GM19035 (cell line): ENCODE data around the gene GRIA3.
A peak's percentile ranks its signal among the peaks of the same experiment; 100 is the strongest.
"Not testable (repeated sequence)": the region's sequence is repeated elsewhere in the genome, so short reads cannot be mapped to it uniquely, and the experiment has no call there.

Experiments
- ATAC-seq: cut with Tn5 transposase; IDR thresholded peaks from one replicate; pipeline ENCODE4 v1.9.1; 2021; ENCODE audit not compliant: unreplicated experiment

The GRIA3 gene

DNA sequence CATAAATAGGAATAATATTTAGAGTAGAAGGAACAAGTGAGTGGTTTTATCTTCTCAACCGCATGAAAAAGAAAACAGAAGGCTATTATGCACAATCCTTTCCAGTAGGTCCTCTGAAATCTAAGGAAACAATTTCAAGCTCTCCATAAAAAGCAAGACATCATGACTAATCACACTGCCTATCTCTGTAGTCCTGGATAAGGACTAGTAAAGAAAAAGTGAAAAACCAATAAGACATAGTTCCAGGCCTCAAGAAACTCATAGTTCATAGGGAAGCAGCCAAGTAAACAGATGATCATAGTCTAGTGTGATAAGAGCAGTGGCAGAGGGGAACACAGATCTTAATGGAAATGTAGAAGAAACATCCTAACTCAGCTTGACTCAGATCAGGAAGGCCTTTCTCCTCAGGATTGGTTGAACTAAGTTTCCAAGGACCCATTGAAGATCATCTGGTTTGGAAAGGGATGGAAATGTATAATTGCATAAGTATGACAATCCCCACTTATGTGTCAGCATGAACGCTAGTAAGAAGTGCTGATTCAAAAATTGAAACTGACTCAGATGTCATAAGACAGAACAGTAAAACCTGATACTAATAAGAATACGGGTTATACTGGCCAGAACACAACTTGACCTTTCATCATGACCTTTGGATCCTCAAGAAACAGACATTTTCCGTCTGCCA, 155.3 kb downstream of the GRIA3 start:
- ATAC-seq: peak; percentile 78

GRCh38 chrX:123340696-123341095, 156.6 kb downstream of the GRIA3 start:
- ATAC-seq: no peak

GRCh38 chrX:123348468-123348867, 164.4 kb downstream of the GRIA3 start:
- ATAC-seq: no peak

DNA sequence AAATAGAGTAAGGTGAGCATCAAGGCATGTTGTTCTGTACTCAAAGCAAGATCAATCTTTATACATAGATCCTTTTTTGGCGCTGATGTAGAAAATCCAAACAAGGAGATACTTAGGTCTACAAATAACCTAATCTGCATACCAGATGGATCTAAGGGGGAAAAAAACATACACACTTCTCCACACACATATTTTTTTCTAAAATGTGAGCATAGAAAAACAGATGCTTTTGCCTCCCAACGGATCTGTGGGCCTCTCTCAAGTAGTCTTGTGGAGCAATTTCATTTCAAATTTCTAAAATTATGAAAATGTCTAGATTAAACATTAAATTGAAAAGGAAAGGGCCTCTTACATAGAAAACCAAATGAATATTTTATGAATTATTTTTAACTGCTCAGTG, 166.1 kb downstream of the GRIA3 start:
- no peak for ATAC-seq

DNA sequence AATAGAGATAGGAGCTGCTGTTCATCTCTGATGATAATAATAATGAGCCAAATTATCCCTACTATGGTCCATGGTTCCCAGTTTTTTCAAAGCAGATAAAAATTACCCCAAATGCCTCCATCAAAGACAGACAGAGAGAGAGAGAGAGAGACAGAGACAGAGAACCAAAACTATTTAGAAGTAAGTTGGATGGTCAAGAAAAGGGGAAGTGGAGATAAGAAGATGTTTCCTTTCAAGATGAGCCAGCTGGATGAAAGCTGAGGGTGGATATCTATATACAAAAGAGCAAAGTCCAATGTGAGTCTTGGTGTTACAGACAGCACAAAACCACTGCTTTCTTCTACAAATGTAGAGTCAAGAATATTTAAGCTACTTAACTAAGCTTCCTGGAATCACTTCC, 173.9 kb downstream of the GRIA3 start:
- peak; percentile 94 for ATAC-seq

GRCh38 chrX:123358457-123358856, 174.4 kb downstream of the GRIA3 start:
- ATAC-seq: no peak

- no peak for ATAC-seq
Observed at GRCh38 chrX:123361371-123361770, 177.3 kb downstream of the GRIA3 start.

GRCh38 chrX:123386196-123386595, 202.1 kb downstream of the GRIA3 start:
- not testable (repeated sequence) for ATAC-seq

DNA sequence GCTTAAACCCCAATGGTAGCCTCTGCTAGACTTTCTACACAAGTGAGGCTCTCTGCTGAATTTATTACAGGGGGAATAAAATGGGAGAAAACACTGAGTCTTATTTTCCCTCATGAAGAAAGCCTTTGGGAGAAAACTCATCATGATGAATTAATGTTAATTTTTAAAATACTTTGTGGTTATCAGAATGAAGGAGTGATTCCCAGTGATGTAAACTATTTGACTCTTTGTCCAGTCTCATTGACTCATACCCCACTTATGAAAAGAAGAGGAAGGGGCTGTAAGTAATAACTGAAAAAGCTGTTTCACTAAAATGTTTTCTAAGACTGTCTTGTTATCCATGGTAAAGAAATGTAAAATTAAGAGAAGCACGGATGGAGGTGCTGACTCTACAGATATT, 208.8 kb downstream of the GRIA3 start:
- no peak for ATAC-seq

DNA sequence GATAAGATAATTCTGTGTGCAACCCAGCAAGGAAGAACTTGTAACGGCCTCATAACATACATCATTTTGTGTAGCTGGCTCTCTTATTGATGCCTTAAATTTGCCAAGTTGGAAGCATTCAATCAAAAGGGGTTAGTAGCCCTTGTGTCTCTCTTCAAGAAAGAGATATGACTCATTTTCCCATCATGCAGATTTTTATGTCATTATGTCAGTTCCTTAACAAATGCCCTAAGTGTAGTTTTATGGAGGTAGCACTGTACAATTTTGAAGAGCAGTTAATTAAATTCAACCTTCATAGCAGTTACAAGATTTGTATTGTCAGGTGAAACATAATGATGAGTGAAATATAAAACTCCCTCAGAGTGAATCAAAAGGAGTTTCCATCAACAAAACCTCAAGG, 215.6 kb downstream of the GRIA3 start:
- ATAC-seq: no peak

DNA sequence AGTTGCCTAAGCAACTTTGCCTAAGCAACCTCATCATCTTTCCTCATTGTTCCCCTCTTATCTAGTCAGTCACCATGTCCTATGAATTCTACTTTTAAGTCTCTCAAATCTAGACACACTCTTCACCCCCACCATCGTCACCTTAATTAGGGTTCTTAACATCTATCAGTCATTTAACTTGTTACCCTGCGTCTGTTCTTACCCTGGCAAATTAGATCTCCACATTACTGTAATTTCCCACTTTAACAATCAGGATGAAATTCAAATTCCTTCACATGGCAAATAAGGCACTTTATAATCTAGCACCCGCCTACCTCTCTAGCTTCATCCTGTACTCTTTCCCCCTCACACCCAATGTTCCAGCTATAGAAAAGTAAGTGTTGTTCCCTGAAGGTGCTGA, 221.2 kb downstream of the GRIA3 start:
- ATAC-seq: no peak

DNA sequence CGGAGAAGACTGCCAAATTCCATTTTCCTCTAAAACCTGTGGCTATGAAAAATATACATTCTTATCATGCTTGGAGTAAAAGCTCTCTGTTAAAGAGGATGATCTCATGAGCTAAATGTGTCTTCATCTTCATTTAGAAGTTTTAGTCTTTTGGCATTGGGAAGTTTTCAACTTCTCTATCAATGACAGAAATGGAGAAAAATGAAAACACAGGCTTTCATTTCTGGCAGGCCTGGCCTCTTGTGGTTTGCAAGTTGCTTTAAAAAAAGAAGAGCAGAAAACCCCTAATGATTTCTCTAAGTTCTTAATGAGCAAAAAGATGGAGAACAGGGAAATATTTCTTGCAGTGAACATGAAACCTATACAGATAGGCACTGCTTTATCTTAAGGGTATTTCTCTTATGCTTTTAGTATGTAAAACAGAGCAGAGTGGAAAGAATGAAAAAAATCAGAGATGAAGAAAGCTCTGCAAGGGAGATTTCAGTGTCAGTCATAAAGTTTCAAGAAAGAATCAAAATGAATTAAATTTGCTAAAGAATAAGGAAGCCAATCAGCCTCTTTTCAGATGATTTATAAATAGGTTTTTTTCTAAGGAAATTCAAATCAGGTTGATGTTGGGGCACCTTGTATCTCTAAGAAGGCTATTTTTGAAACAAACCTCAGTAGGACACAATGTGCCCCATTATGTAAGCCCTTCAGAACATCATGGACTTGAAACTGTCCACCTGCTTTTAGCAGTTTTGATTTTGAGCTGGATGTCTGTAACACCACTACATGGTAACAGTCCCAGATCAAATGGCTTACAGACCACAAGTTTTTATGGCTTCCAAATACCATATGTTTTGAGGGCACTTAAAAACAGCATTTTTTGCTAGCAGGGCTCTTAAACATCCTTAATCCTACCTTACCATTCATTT, 225.0 kb downstream of the GRIA3 start:
- peak; percentile 40 for ATAC-seq

GRCh38 chrX:123422875-123423274, 238.8 kb downstream of the GRIA3 start:
- no peak for ATAC-seq

DNA sequence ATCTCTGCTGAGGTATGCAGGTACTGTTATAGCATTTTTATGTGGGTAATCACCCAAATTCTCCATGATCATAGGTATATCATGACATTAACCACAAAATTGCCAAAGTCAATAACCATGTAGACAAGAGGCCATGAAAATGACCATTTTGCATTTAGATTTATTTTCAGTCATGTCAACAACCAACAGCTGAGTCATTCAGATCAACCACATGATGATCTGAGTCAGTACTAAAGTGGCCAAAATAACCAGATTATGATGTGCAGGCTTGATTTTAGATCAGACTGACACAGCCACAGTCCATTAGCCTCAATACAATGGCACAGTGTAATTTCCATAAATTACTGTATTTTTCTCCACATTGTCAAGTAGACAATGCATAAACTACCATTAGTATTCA, 240.5 kb downstream of the GRIA3 start:
- ATAC-seq: peak; percentile 97

DNA sequence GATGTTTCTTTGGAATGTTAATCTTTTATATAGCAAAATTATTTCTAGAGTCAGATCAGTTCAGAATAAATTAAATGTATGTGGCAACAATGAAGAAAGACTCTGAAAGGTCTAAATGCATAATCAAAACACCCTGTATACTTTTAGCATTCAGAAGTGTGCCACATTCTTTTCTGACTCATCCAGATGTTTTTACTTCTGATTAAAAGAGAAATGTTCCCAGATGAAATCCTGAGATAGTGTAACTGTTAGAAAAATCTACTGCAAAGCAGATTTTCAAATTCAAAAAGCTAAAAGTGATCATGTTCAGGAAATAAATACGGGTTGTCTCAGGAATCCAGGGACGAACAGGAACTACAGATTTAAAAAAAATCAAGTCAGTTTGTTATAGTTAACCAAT, 241.4 kb downstream of the GRIA3 start:
- no peak for ATAC-seq

DNA sequence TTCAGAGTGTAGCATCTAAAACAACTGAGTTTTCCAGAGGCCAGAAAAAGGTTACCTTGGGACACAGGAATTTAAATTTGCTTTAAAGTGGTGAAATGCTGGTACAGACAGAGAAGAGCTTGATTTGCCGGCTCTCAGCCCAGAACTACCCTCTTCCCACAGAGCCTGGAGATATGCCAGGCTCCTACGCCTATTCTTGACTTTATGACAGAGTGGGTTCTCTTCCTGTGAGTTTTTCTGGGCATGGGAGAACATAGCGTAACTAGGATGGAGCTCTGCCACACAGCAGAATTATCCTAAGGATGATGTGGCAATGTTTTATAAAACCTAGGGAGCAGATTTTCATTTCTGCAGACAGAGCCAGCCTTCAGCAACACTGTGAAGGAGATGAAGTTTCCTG, 241.8 kb downstream of the GRIA3 start:
- no peak for ATAC-seq

DNA sequence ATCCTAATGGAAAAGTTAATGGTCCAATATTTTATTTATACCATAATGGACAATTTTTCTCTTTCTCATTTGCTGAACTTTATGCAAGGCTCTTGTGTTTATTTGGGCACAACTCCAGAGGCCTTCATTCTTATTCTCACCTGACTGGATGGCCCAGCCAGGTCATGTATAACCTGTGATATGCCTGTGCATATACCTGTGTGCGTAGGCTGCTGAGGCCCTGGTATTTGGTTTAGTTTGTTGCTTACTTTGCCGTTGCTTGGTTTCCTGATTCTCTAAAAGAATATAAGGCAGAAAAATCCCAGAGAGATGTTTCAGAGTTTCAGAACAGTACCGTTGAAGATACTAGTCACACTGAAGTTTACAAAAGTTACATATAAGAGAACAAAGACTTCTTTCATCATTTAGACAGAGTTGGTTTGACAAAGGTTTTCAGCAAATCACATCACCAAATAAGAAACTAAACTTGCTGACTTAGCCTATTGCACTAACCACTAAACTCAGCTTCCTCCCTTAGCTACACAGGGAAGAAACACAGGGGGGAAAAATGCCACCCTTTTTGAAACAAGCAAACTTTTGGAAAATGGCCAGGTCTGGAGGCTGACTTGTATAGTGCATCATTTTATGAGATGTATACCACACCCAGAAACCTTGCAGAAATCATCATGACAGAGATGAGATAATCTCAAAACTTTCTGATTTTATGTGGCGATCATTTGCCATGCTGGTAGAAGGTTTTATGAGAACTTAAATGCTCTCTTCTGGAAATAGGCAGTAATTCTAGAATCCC, 248.5 kb downstream of the GRIA3 start:
- no peak for ATAC-seq

- ATAC-seq: no peak
Observed at GRCh38 chrX:123436512-123437136, 252.5 kb downstream of the GRIA3 start.

- not testable (repeated sequence) for ATAC-seq
Observed at GRCh38 chrX:123439926-123440325, 255.8 kb downstream of the GRIA3 start.

GRCh38 chrX:123442764-123443163, 258.7 kb downstream of the GRIA3 start:
- ATAC-seq: no peak

- no peak for ATAC-seq
Observed at GRCh38 chrX:123447506-123447905, 263.4 kb downstream of the GRIA3 start.
